ENCODE data around the gene EPHA8.

GRCh38 chr1:22531251-22531650, 32.0 kb upstream of the EPHA8 start:
- TF ChIP-seq ZNF572 (CRISPR knock-in tag; IDR thresholded peaks at IDR 0.05), result no peak
- no peak for TF ChIP-seq SP1 (IDR thresholded peaks at IDR 0.05)
- TF ChIP-seq SP1 (CRISPR knock-in tag; IDR thresholded peaks at IDR 0.05), result no peak
- no peak for TF ChIP-seq TAF1 (CRISPR knock-in tag; IDR thresholded peaks at IDR 0.05)
- no peak for TF ChIP-seq POLR2AphosphoS5 (IDR thresholded peaks at IDR 0.05; ENCODE audit: low read depth, low read length)
- no peak for TF ChIP-seq ZNF251 (CRISPR knock-in tag; IDR thresholded peaks at IDR 0.05)
- no peak for TF ChIP-seq ZNF543 (CRISPR knock-in tag; IDR thresholded peaks at IDR 0.05)
- TF ChIP-seq ZNF280B (CRISPR knock-in tag; IDR thresholded peaks at IDR 0.05; ENCODE audit: borderline replicate concordance), result no peak
